AG09309 (cell line): Measurements from ENCODE around the gene TTLL7.

ENCODE experiments used
- DNase-seq: peaks from one replicate; pipeline ENCODE4 v3.0.0-alpha.2; 2010; ENCODE audit warnings: low read depth
- H3K4me3 ChIP-seq: 2 replicates; pipeline ENCODE4 v1.5.1; 2011; ENCODE audit warnings: mild to moderate bottlenecking, low read depth, low read length, moderate library complexity; ENCODE audit not compliant: control insufficient read depth
- CTCF ChIP-seq: IDR thresholded peaks from 2 replicates; pipeline ENCODE4 v1.5.1; 2011; ENCODE audit warnings: mild to moderate bottlenecking, low read depth, low read length, inconsistent platforms; ENCODE audit not compliant: insufficient read depth, control insufficient read depth; ENCODE audit errors: missing control alignments

Gene TTLL7

GRCh38 chr1:83827741-83828140 is 171.2 kb downstream of the TTLL7 start:
- DNase-seq, result no peak
- TF ChIP-seq CTCF, result no peak

GRCh38 chr1:83822208-83822607 is 176.7 kb downstream of the TTLL7 start:
- H3K4me3 ChIP-seq, result no peak overlapping the region
- no peak for TF ChIP-seq CTCF
- peak; percentile 57 for DNase-seq

More at GRCh38 chr1:83827741-83828140, 171.2 kb downstream of the TTLL7 start:
- H3K4me3 ChIP-seq, result no peak overlapping the region

GRCh38 chr1:83819436-83819835 is 179.5 kb downstream of the TTLL7 start:
- TF ChIP-seq CTCF, result no peak
- H3K4me3 ChIP-seq, result no peak overlapping the region
- no peak for DNase-seq

GRCh38 chr1:83818916-83819315 is 180.0 kb downstream of the TTLL7 start:
- H3K4me3 ChIP-seq, result no peak overlapping the region
- DNase-seq, result peak; percentile 66
- no peak for TF ChIP-seq CTCF

GRCh38 chr1:83816836-83817235 is 182.1 kb downstream of the TTLL7 start:
- H3K4me3 ChIP-seq, result no peak overlapping the region
- no peak for DNase-seq
- TF ChIP-seq CTCF, result no peak

- TF ChIP-seq CTCF, result no peak
- DNase-seq, result peak; percentile 85
These were observed 183.6 kb downstream of the TTLL7 start for GRCh38 chr1:83815330-83815729.

More at GRCh38 chr1:83815330-83815729, 183.6 kb downstream of the TTLL7 start:
- H3K4me3 ChIP-seq, result no peak overlapping the region
